Measurements from ENCODE around the gene RNF103.

- TF ChIP-seq CTCF (conservative IDR thresholded peaks at IDR 0.05 in 1 of 2, IDR thresholded peaks at IDR 0.05 in 1 of 2; ENCODE audit: low read depth in 1 of 2, low read length in 2 of 2) (no peak), EZH2 (IDR thresholded peaks at IDR 0.05; ENCODE audit: low read length, missing control alignments) (no peak)
Observed at GRCh38 chr2:86673011-86673410, 49.3 kb upstream of the RNF103 start.

Measured in fibroblast of lung (primary cell).